ENCODE results near the gene WFIKKN2. TPM values are rescaled to one million over a fixed set of nuclear protein-coding genes. Genes with fewer than 3 reads are reported as not detected.

The WFIKKN2 gene
- total and polyA plus RNA-seq, 2 experiments from 2014 or later, result not detected

DNA sequence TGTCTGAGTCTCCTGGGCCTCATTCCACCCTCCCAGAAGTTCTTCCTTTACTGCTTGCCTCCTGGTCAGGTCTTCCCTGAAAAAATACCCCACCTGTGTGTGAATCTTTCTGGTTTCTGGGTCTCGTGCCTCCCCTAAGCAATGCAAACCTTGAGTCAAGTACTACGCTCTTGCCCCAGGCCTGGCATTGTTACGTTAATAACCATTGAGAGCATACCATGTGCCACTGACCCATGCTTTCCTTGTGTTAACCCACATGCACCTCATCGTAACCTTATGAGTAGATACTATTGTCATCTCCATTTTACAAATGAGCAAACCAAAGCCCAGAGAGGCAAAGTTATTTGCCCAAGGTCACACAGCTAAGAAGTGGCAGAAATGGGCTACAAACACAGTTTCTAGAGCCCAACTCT, 56.2 kb downstream of the WFIKKN2 start:
- H3K36me3 Mint-ChIP-seq (ENCODE audit: low read depth), result no peaks in the 10 kb centered on the region
- Histone ChIP-seq H3K4me1 (ENCODE audit: insufficient read depth) (peaks cover 25% of the 10 kb centered on the region), H4K20me1 (replicated peaks; ENCODE audit: insufficient read depth) (no peaks in the 10 kb centered on the region), H3K27me3 (ENCODE audit: insufficient read depth) (no peaks in the 10 kb centered on the region), H3K27ac (ENCODE audit: low read depth) (no peak overlapping the region), H3K36me3 (ENCODE audit: insufficient read depth) (no peaks in the 10 kb centered on the region), H3K79me2 (replicated peaks; ENCODE audit: insufficient read depth) (no peaks in the 10 kb centered on the region), H3K4me3 (no peak overlapping the region), H3F3A (replicated peaks; ENCODE audit: low read depth) (0 out of 2 replicates have a peak, but pooled peaks cover 3% of the 10 kb centered on the region), H2AFZ (no peak overlapping the region), H3K4me2 (no peak overlapping the region), H3K9me2 (ENCODE audit: insufficient read depth) (no peaks in the 10 kb centered on the region)
- 0 out of 2 replicates have a peak overlapping the region, but pooled peaks have one; percentile 42 for H3K27ac Mint-ChIP-seq
- ATAC-seq (peak; percentile 59), DNase-seq (ENCODE audit: low spot score) (peak; percentile 61)
- H3K4me1 Mint-ChIP-seq, result peaks cover 39% of the 10 kb centered on the region
- TF ChIP-seq, protein P1, sequence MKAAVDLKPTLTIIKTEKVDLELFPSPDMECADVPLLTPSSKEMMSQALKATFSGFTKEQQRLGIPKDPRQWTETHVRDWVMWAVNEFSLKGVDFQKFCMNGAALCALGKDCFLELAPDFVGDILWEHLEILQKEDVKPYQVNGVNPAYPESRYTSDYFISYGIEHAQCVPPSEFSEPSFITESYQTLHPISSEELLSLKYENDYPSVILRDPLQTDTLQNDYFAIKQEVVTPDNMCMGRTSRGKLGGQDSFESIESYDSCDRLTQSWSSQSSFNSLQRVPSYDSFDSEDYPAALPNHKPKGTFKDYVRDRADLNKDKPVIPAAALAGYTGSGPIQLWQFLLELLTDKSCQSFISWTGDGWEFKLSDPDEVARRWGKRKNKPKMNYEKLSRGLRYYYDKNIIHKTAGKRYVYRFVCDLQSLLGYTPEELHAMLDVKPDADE (IDR thresholded peaks at IDR 0.05), result no peak
- TF ChIP-seq STAT1 (IDR thresholded peaks at IDR 0.05; ENCODE audit: unreplicated experiment), result no peak
- no peak for TF ChIP-seq ZNF114 (CRISPR knock-in tag; IDR thresholded peaks at IDR 0.05)
- TF ChIP-seq, protein P2, sequence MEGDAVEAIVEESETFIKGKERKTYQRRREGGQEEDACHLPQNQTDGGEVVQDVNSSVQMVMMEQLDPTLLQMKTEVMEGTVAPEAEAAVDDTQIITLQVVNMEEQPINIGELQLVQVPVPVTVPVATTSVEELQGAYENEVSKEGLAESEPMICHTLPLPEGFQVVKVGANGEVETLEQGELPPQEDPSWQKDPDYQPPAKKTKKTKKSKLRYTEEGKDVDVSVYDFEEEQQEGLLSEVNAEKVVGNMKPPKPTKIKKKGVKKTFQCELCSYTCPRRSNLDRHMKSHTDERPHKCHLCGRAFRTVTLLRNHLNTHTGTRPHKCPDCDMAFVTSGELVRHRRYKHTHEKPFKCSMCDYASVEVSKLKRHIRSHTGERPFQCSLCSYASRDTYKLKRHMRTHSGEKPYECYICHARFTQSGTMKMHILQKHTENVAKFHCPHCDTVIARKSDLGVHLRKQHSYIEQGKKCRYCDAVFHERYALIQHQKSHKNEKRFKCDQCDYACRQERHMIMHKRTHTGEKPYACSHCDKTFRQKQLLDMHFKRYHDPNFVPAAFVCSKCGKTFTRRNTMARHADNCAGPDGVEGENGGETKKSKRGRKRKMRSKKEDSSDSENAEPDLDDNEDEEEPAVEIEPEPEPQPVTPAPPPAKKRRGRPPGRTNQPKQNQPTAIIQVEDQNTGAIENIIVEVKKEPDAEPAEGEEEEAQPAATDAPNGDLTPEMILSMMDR (conservative IDR thresholded peaks at IDR 0.05; ENCODE audit: low read depth in 2 of 2), result no peak
- no peak for TF ChIP-seq POLR2AphosphoS5 (IDR thresholded peaks at IDR 0.05; ENCODE audit: low read depth)
- TF ChIP-seq CREB1 (CRISPR knock-in tag; IDR thresholded peaks at IDR 0.05; ENCODE audit: low read depth), result no peak
- TF ChIP-seq, protein P3, sequence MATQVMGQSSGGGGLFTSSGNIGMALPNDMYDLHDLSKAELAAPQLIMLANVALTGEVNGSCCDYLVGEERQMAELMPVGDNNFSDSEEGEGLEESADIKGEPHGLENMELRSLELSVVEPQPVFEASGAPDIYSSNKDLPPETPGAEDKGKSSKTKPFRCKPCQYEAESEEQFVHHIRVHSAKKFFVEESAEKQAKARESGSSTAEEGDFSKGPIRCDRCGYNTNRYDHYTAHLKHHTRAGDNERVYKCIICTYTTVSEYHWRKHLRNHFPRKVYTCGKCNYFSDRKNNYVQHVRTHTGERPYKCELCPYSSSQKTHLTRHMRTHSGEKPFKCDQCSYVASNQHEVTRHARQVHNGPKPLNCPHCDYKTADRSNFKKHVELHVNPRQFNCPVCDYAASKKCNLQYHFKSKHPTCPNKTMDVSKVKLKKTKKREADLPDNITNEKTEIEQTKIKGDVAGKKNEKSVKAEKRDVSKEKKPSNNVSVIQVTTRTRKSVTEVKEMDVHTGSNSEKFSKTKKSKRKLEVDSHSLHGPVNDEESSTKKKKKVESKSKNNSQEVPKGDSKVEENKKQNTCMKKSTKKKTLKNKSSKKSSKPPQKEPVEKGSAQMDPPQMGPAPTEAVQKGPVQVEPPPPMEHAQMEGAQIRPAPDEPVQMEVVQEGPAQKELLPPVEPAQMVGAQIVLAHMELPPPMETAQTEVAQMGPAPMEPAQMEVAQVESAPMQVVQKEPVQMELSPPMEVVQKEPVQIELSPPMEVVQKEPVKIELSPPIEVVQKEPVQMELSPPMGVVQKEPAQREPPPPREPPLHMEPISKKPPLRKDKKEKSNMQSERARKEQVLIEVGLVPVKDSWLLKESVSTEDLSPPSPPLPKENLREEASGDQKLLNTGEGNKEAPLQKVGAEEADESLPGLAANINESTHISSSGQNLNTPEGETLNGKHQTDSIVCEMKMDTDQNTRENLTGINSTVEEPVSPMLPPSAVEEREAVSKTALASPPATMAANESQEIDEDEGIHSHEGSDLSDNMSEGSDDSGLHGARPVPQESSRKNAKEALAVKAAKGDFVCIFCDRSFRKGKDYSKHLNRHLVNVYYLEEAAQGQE (IDR thresholded peaks at IDR 0.05; ENCODE audit: unreplicated experiment), result no peak
- no peak for TF ChIP-seq ZNF331 (CRISPR knock-in tag; IDR thresholded peaks at IDR 0.05; ENCODE audit: low read depth)
- TF ChIP-seq, protein P4, sequence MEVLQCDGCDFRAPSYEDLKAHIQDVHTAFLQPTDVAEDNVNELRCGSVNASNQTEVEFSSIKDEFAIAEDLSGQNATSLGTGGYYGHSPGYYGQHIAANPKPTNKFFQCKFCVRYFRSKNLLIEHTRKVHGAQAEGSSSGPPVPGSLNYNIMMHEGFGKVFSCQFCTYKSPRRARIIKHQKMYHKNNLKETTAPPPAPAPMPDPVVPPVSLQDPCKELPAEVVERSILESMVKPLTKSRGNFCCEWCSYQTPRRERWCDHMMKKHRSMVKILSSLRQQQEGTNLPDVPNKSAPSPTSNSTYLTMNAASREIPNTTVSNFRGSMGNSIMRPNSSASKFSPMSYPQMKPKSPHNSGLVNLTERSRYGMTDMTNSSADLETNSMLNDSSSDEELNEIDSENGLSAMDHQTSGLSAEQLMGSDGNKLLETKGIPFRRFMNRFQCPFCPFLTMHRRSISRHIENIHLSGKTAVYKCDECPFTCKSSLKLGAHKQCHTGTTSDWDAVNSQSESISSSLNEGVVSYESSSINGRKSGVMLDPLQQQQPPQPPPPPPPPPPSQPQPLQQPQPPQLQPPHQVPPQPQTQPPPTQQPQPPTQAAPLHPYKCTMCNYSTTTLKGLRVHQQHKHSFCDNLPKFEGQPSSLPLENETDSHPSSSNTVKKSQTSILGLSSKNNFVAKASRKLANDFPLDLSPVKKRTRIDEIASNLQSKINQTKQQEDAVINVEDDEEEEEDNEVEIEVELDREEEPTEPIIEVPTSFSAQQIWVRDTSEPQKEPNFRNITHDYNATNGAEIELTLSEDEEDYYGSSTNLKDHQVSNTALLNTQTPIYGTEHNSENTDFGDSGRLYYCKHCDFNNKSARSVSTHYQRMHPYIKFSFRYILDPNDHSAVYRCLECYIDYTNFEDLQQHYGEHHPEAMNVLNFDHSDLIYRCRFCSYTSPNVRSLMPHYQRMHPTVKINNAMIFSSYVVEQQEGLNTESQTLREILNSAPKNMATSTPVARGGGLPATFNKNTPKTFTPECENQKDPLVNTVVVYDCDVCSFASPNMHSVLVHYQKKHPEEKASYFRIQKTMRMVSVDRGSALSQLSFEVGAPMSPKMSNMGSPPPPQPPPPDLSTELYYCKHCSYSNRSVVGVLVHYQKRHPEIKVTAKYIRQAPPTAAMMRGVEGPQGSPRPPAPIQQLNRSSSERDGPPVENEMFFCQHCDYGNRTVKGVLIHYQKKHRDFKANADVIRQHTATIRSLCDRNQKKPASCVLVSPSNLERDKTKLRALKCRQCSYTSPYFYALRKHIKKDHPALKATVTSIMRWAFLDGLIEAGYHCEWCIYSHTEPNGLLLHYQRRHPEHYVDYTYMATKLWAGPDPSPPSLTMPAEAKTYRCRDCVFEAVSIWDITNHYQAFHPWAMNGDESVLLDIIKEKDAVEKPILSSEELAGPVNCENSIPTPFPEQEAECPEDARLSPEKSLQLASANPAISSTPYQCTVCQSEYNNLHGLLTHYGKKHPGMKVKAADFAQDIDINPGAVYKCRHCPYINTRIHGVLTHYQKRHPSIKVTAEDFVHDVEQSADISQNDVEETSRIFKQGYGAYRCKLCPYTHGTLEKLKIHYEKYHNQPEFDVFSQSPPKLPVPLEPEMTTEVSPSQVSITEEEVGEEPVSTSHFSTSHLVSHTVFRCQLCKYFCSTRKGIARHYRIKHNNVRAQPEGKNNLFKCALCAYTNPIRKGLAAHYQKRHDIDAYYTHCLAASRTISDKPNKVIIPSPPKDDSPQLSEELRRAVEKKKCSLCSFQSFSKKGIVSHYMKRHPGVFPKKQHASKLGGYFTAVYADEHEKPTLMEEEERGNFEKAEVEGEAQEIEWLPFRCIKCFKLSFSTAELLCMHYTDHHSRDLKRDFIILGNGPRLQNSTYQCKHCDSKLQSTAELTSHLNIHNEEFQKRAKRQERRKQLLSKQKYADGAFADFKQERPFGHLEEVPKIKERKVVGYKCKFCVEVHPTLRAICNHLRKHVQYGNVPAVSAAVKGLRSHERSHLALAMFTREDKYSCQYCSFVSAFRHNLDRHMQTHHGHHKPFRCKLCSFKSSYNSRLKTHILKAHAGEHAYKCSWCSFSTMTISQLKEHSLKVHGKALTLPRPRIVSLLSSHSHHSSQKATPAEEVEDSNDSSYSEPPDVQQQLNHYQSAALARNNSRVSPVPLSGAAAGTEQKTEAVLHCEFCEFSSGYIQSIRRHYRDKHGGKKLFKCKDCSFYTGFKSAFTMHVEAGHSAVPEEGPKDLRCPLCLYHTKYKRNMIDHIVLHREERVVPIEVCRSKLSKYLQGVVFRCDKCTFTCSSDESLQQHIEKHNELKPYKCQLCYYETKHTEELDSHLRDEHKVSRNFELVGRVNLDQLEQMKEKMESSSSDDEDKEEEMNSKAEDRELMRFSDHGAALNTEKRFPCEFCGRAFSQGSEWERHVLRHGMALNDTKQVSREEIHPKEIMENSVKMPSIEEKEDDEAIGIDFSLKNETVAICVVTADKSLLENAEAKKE (CRISPR knock-in tag; IDR thresholded peaks at IDR 0.05), result no peak
- TF ChIP-seq EZH2 (IDR thresholded peaks at IDR 0.05; ENCODE audit: low read depth, unreplicated experiment), result no peak
- TF ChIP-seq EZH2phosphoT487 (IDR thresholded peaks at IDR 0.05; ENCODE audit: unreplicated experiment), result no peak
- no peak for TF ChIP-seq JUNB (IDR thresholded peaks at IDR 0.05; ENCODE audit: unreplicated experiment)
- TF ChIP-seq NANOG (IDR thresholded peaks at IDR 0.05; ENCODE audit: borderline replicate concordance), result no peak
- peaks cover 9% of the 10 kb centered on the region for H3K27me3 Mint-ChIP-seq (ENCODE audit: insufficient read depth, low read depth, poor library complexity)
- H3K4me3 Mint-ChIP-seq, result no peak overlapping the region
- no peaks in the 10 kb centered on the region; the same call in 2 of the 3 replicates for H3K9me3 Mint-ChIP-seq

Data from GM23338 (cell line).